Activated CD8-positive, alpha-beta memory T cell treated with anti-CD3 and anti-CD28 coated beads for 48 hours (primary cell): ENCODE measurements around the gene DSN1.
A peak's percentile ranks its signal among the peaks of the same experiment; 100 is the strongest.

Source experiments
- DNase-seq, 3 experiments: peaks; one replicate each; pipeline ENCODE4 v3.0.0-alpha.2; 2020; ENCODE audit warnings: low read depth in 2 of 3, low spot score in 2 of 3

Gene DSN1

DNA sequence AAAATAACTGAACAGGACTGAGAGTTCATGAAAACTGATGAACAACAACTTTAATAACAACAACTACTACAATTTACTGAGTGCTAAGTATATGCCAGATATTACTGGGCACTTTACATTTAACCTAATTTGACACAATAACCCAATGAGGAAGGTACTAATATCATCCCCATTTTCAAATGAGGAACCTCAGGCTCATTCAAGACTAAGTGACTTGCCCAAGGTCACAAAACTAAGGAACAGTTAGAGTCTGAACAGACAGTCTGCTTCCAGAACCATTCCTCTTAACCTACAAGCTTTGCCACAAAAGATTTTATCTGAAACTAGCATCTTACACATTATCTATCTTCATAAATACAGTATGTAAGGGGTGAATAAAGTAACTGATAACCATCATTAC, 17.1 kb downstream of the DSN1 start:
- DNase-seq = no peak

DNA sequence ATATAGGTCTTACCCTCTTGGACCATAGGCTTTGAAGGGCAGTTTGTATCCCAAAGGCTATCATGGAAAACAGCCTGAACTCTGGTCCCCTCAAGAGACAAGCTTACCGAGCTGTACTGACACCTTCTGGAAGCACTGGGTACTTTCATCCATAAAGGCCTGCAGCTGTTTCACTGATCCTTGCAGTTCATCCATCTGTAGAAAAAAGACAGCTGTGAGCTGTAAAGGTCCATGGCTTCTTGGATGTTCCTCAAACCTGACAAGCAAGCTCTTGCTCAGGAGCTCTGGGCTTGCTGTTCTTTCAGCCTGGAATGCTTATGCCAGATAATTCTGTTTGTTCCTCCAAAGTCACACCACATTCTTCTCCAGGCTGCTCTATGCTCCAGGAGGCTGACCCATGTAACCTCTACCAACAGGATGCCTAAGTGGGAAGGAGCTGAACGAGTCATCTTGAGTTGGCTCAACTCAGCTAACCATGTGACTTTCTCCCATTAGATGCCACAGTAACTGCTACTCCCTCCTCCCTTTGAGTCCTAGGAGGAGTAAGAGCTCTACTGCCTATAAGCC, 18.8 kb downstream of the DSN1 start:
- no peak for DNase-seq

GRCh38 chr20:36752582-36752981, 21.0 kb downstream of the DSN1 start:
- DNase-seq = no peak

- peak; percentile 69 to 80 (median 72) for DNase-seq
These were observed 27.5 kb downstream of the DSN1 start, which contains the start of gene NDRG3 for GRCh38 chr20:36745927-36746659. NDRG3 (minus strand) TSS chr20:36746090; CDS start chr20:36721735, 24,355 bp downstream.

GRCh38 chr20:36745234-36745926, 28.2 kb downstream of the DSN1 start:
- DNase-seq = peak in 2 of 3 experiments; percentile 12 to 30

DNA sequence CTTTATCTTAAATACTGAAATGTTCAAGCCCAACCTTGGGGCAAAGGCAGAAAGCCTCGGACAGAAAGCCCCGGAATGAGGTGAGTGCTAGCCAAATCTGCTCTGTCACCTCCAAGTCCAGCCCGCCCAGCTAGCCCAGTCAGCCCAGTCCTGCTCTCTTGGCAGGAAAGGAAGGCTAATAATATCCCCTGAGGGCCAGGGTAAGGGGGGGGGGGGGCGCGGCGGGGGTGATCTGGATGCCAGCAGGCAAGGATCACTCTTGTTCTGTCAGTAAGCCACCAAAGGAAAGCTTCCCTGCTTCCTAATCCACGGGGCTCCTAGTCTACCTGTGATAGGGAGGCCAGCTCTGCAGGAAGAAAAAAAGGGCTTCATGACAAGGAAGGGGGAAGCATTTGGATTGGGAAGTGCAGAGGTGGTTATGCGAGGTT, 28.8 kb downstream of the DSN1 start:
- DNase-seq = no peak

DNA sequence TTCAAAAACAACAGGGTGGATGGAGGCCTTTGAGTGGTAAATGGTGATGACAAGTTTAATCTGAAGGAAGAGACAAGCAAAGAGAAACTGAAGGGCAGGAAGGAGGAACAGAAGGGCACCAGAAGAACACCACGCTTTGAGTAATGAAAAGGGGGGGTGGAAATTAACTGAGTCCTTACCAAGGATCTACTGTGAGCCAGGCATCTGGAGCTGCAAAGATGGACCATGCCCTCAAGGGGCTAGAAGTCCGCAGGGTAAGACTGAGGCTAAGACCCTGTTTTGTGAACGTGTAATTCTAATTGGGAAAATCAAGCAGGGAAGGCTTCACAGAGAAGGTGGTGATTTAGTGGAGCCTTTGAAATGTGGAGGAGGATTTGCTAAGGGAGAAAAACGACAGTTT, 29.3 kb downstream of the DSN1 start:
- no peak for DNase-seq

DNA sequence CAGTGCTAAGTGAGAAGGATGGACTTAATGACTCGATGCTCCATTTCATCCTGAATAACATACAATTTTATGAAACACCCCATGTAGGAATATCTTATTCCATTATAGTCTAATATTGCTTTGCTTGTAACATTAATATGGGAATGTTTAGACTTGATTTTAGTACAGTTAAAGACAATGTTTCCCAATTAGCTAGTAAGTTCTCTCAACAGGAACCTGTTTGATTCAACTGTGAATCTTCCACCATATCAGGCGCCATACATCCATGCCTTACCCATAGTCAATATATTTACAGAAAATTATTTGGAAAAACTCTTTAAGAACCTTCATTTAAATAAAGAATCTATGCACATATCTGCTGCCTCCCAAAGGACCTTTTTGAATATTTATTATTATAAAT, 31.0 kb downstream of the DSN1 start:
- no peak for DNase-seq

GRCh38 chr20:36741072-36741471, 32.5 kb downstream of the DSN1 start:
- no peak for DNase-seq

GRCh38 chr20:36737183-36737499, 36.4 kb downstream of the DSN1 start:
- no peak for DNase-seq

DNA sequence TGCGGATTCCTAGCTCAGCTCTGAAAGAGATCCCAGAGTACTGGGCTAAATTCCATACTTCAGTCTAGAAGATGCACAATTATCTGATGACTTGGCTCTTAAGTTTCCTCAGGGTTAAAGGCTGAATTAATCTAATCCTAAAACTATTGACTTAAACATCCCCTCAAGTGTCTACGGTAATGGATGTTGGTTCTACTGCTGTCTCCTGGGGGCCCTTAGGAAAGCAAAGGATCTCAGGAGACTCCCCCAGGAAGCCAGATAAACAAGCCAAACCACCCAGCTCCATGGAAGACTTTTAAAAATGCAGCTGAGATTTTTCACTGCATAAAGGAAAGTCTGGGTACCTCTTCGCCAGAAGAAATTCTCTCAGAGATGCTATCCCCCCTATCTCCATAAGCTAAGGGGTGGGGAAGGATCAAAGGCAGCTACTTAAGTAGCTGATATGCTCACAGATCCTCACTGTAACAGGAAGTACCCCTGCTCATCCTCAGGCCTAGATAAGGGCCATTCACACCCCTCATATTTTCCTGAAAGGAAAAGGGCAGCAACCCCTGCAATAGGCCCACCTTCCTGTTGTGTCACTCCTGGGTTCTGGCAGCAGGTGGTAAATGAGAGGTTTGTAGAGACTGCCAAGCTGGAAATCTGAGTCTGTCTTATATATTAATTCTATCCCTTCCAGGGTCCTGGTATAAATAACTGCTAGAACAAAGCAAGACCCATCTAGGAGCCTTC, 36.9 kb downstream of the DSN1 start:
- no peak for DNase-seq

GRCh38 chr20:36732456-36732855, 41.1 kb downstream of the DSN1 start:
- DNase-seq = no peak

- DNase-seq = no peak
These were observed 44.6 kb downstream of the DSN1 start for GRCh38 chr20:36728986-36729385.

- no peak for DNase-seq
These were observed 47.4 kb downstream of the DSN1 start for GRCh38 chr20:36726168-36726567.

GRCh38 chr20:36720510-36720909, 53.1 kb downstream of the DSN1 start:
- DNase-seq = no peak

DNA sequence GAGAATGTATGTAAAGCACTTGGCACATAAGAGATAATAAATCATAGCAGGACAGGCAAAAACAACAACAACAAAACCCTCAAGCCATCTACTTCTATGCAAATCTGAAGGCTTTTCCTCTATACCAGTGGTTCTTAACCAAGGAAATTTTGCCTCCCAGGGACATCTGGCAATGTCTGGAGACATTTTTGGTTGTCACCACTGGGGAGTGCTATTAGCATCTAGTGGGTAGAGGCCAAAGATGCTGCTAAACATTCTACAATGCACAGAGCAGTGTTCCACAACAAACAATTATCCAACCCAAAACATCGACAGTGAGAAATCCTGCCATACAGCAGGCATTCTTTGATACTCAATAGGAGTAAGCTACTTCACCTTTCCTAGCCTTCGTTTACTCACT, 55.9 kb downstream of the DSN1 start:
- no peak for DNase-seq

DNA sequence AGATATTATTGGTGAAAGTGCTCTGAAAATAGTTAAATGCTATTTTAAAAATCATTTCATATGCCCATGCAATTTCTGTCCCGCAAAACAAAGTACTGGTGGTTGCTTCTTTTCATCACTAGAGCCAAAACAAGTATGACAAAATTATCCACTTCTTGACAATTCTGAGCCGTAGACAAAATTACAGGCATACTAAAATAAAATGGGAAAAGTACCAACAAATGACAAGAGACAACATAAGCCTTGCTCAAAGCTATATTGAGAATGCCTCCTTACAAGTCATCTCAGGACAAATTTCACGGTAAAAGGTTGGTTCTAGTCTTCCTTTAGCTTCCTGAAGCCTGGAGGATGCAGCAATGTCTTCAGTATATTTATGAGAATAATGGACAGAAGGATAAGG, 56.5 kb downstream of the DSN1 start:
- DNase-seq = no peak

DNA sequence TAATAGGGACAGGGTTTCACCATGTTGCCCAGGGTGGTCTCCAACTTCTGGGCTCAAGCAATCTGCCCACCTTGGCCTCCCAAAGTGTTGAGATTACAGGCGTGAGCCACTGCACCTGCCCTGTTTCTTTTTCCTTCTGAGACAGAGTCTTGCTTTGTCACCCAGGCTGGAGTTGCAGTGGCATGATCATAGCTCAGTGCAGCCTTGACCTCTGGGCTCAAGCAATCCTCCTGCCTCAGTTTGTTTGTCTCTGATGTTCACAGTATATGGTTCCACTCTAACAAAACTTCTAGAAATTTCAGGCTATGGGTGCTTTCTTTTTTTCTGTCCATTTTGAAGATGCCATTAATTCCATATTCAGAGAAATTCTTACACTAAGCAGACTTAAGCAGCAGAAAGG, 60.8 kb downstream of the DSN1 start:
- DNase-seq = no peak

DNA sequence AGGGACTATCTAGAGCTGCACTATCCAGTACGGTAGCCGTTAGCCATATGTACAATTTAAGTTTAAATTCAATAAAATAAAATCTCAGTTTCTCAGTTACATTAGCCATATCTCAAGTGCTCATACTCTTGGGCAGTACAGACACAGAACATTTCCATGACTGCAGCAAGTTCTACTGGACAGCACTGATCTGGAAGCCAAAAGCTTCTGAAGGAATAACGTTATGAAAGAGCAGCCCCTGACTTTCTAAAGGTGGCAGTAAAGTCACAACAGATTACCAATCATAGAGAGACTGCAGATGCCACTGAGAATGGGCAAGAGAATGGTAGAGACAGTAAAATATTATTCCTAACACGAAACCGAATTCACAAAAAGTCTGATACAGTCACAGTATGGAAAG, 64.4 kb downstream of the DSN1 start:
- DNase-seq = no peak

- no peak for DNase-seq
These were observed 70.0 kb downstream of the DSN1 start for GRCh38 chr20:36703530-36703929.
